HepG2 (cell line): ENCODE data around the gene ZBTB32. TPM values are rescaled to one million over a fixed set of nuclear protein-coding genes. Genes with fewer than 3 reads are reported as not detected.

ENCODE experiments used
- AKAP8 ChIP-seq: sonication (generic); formaldehyde crosslinking; IDR thresholded peaks from 2 replicates; pipeline ENCODE4 v1.5.1; 2020; ENCODE audit warnings: mild to moderate bottlenecking, missing genetic modification reagents
- ARID5B ChIP-seq: IDR thresholded peaks from 2 replicates; pipeline ENCODE4 v1.4.0; 2020; ENCODE audit warnings: mild to moderate bottlenecking, missing genetic modification reagents
- CREB1 ChIP-seq, 2 experiments: fragments of 450-650 bp in 1 of 2; IDR thresholded peaks; 2 replicates each; pipeline ENCODE4 v1.6.1; 2016 to 2017; ENCODE audit warnings: control low read depth in 1 of 2, mild to moderate bottlenecking in 1 of 2, missing compliant biosample characterization in 1 of 2, missing genetic modification characterization in 1 of 2
- DR1 ChIP-seq: sonication (generic); formaldehyde crosslinking; IDR thresholded peaks from 2 replicates; pipeline ENCODE4 v1.8.0; 2021; ENCODE audit warnings: mild to moderate bottlenecking, missing genetic modification reagents, inconsistent platforms
- EP300 ChIP-seq, 3 experiments: sonication (generic) in 1 of 3; formaldehyde crosslinking in 1 of 3; IDR thresholded peaks; 2 replicates each; pipeline versions ENCODE4 v1.5.1 to v1.6.1; 2011 to 2020; ENCODE audit warnings: low read depth in 2 of 3, low read length in 2 of 3, borderline replicate concordance in 1 of 3, improper control_type of control experiment in 1 of 3, mild to moderate bottlenecking in 1 of 3, missing genetic modification reagents in 1 of 3, moderate library complexity in 1 of 3
- ETV5 ChIP-seq: IDR thresholded peaks from 2 replicates; pipeline ENCODE4 v1.6.1; 2018; ENCODE audit warnings: missing biosample characterization, missing genetic modification reagents, inconsistent platforms, borderline replicate concordance
- FOXA1 ChIP-seq, 2 experiments: fragments of 450-650 bp in 1 of 2; sonication (generic) in 1 of 2; formaldehyde crosslinking in 1 of 2; IDR thresholded peaks; 2 replicates each; pipeline versions ENCODE4 v1.4.0 to v1.6.1; 2016 to 2020; ENCODE audit warnings: missing genetic modification reagents in 1 of 2
- GATAD2A ChIP-seq: IDR thresholded peaks from 2 replicates; pipeline ENCODE4 v1.6.1; 2016
- MAX ChIP-seq: IDR thresholded peaks from 2 replicates; pipeline ENCODE4 v1.6.1; 2012; ENCODE audit warnings: inconsistent platforms
- MXD4 ChIP-seq: IDR thresholded peaks from 2 replicates; pipeline ENCODE4 v1.6.1; 2016; ENCODE audit warnings: mild to moderate bottlenecking, missing biosample characterization, missing genetic modification reagents
- NR0B2 ChIP-seq: sonication (generic); formaldehyde crosslinking; IDR thresholded peaks from 2 replicates; pipeline ENCODE4 v1.4.0; 2020; ENCODE audit warnings: mild to moderate bottlenecking, missing genetic modification reagents
- PHF21A ChIP-seq: sonication (generic); formaldehyde crosslinking; IDR thresholded peaks from 2 replicates; pipeline ENCODE4 v1.5.0; 2020; ENCODE audit warnings: mild to moderate bottlenecking, missing genetic modification reagents
- SOX13 ChIP-seq, 3 experiments: fragments of 450-650 bp in 1 of 3; sonication (generic) in 1 of 3; formaldehyde crosslinking in 1 of 3; IDR thresholded peaks in 2 of 3; conservative IDR thresholded peaks in 1 of 3; 2 replicates each; pipeline versions ENCODE4 v1.5.0 to v1.6.1; 2016 to 2020; ENCODE audit warnings: antibody characterized with exemption in 1 of 3, mild to moderate bottlenecking in 1 of 3, missing compliant biosample characterization in 1 of 3, missing genetic modification reagents in 1 of 3, moderate library complexity in 1 of 3
- SOX5 ChIP-seq: IDR thresholded peaks from 2 replicates; pipeline ENCODE4 v1.6.1; 2016; ENCODE audit warnings: borderline replicate concordance
- SOX6 ChIP-seq, 2 experiments: fragments of 450-650 bp in 1 of 2; sonication (generic) in 1 of 2; formaldehyde crosslinking in 1 of 2; IDR thresholded peaks; 2 replicates each; pipeline versions ENCODE4 v1.4.0 to v1.6.1; 2017 to 2020; ENCODE audit warnings: antibody characterized with exemption in 1 of 2, mild to moderate bottlenecking in 1 of 2, missing genetic modification reagents in 1 of 2
- TFE3 ChIP-seq: IDR thresholded peaks from 2 replicates; pipeline ENCODE4 v1.6.1; 2016
- TGIF2 ChIP-seq: IDR thresholded peaks from 2 replicates; pipeline ENCODE4 v1.6.1; 2016; ENCODE audit warnings: control low read depth, missing compliant biosample characterization
- ZBTB1 ChIP-seq: sonication (generic); formaldehyde crosslinking; IDR thresholded peaks from 2 replicates; pipeline ENCODE4 v1.4.0; 2020; ENCODE audit warnings: missing genetic modification reagents, borderline replicate concordance
- ZNF12 ChIP-seq: sonication (generic); formaldehyde crosslinking; IDR thresholded peaks from 2 replicates; pipeline ENCODE4 v1.5.0; 2020; ENCODE audit warnings: missing genetic modification reagents
- ZNF619 ChIP-seq: sonication (generic); formaldehyde crosslinking; IDR thresholded peaks from 2 replicates; pipeline ENCODE4 v1.4.0; 2020; ENCODE audit warnings: mild to moderate bottlenecking, missing genetic modification reagents
- ZNF691 ChIP-seq: sonication (generic); formaldehyde crosslinking; IDR thresholded peaks from 2 replicates; pipeline ENCODE4 v1.4.0; 2020; ENCODE audit warnings: missing genetic modification reagents, low read depth, mild to moderate bottlenecking, borderline replicate concordance
- ZNF816 ChIP-seq: sonication (generic); formaldehyde crosslinking; IDR thresholded peaks from 2 replicates; pipeline ENCODE4 v1.8.0; 2022; ENCODE audit warnings: missing genetic modification reagents, mild to moderate bottlenecking, borderline replicate concordance
- polyA plus RNA-seq, 8 experiments: library from polyadenylated mRNA; depleted of rRNA in 3 of 8; stranded (reverse) in 7 of 8; unstranded in 1 of 8; fragments of >200 nt; fragmentation: Illumina TruSeq in 4 of 8; extraction: Trizol in 4 of 8; gene quantifications; 2 replicates each; pipeline versions ENCODE4 v1.2.1 to v1.2.3, GENCODE V29; 2011 to 2016; ENCODE audit warnings: low read depth in 4 of 8, missing spikeins in 1 of 8, mixed read lengths in 1 of 8; ENCODE audit not compliant: insufficient read depth in 1 of 8
- total RNA-seq, 5 experiments: library from RNA; depleted of rRNA; stranded (reverse); fragments of >200 nt; fragmentation: Illumina TruSeq; extraction: Trizol; gene quantifications; 2 replicates each; pipeline ENCODE4 v1.2.3, GENCODE V29; 2016; ENCODE audit warnings: low read depth in 1 of 5

The ZBTB32 gene
- total and polyA plus RNA-seq, 2 of the 13 experiments (the other 11 are each of a cell fraction or from before 2014, with no cell fraction given) = not detected

- TF ChIP-seq ZNF691 (no peak), PHF21A (CRISPR knock-in tag) (0 out of 2 replicates have a peak, but pooled peaks have one; percentile 18), SOX13 (IDR thresholded peaks at IDR 0.05) (no peak), SOX13 (CRISPR knock-in tag; conservative IDR thresholded peaks at IDR 0.05 in 1 of 2, IDR thresholded peaks at IDR 0.05 in 1 of 2) (peak in 1 of 2 experiments; percentile 73; a peak in 2 of 4 replicates), MAX (peak; percentile 56), DR1 (CRISPR knock-in tag) (no peak), TGIF2 (CRISPR knock-in tag) (0 out of 2 replicates have a peak, but pooled peaks have one; percentile 25), MXD4 (CRISPR knock-in tag) (no peak), ARID5B (0 out of 2 replicates have a peak, but pooled peaks have one; percentile 31), ZNF12 (CRISPR knock-in tag) (peak; percentile 73), ZNF619 (no peak), AKAP8 (no peak), CREB1 (IDR thresholded peaks at IDR 0.05) (no peak), CREB1 (CRISPR knock-in tag; IDR thresholded peaks at IDR 0.05) (no peak), SOX6 (IDR thresholded peaks at IDR 0.05) (no peak), SOX6 (CRISPR knock-in tag; IDR thresholded peaks at IDR 0.05) (peak; percentile 76), EP300 (IDR thresholded peaks at IDR 0.05; ENCODE audit: low read depth in 2 of 2, low read length in 2 of 2) (peak in 1 of 2 experiments; percentile 12; a peak in 1 of 4 replicates), EP300 (CRISPR knock-in tag; IDR thresholded peaks at IDR 0.05; ENCODE audit: borderline replicate concordance) (no peak), ZBTB1 (no peak), GATAD2A (CRISPR knock-in tag) (peak; percentile 40; the same call in 1 of the 2 replicates), TFE3 (0 out of 2 replicates have a peak, but pooled peaks have one; percentile 30), SOX5 (CRISPR knock-in tag) (peak; percentile 71), ZNF816 (CRISPR knock-in tag) (no peak), NR0B2 (no peak), ETV5 (CRISPR knock-in tag) (0 out of 2 replicates have a peak, but pooled peaks have one; percentile 20), FOXA1 (IDR thresholded peaks at IDR 0.05) (no peak), FOXA1 (CRISPR knock-in tag; IDR thresholded peaks at IDR 0.05) (0 out of 2 replicates have a peak, but pooled peaks have one; percentile 5)
Observed at GRCh38 chr19:35671818-35672217, 32.5 kb upstream of the ZBTB32 start (continued).
